Measurements from ENCODE around the gene TUT7. TPM values are rescaled to one million over a fixed set of nuclear protein-coding genes. Genes with fewer than 3 reads are reported as not detected.
A peak's percentile ranks its signal among the peaks of the same experiment; 100 is the strongest.

TUT7 gene
- polyA plus RNA-seq, 1 experiment, result 31.8 TPM

DNA sequence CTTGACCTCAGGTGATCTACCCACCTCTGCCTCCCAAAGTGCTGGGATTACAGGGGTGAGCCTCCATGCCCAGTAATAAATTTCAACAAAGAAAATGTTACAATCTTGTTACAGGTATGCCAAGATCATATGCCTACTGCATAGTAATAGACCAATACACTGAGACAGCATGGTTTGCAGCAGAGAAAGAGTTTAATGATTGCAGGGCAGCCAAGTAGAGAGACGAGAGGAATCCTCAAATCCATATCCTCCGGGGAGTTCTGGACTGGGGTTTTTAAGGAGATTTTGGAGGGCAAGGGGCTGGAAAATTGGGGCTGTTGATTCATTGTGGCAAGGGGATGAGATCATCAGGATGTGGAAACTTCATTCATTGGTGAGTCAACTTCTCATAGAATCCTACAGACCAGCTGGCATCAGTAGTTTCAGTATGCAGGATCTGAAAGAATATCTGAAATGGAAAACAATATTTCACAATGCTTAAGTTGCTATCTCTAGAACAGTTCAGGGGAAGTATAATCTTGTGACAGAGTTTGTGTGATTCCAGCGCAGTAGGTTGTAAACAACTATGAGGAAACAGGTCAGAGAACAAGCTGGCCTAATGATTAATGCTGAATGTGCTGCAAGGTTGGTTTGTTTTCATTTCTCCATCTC lies 14.8 kb upstream of the TUT7 start:
- Histone ChIP-seq H3K4me3 (ENCODE audit: low read depth, low read length) (no peak overlapping the region), H3K27ac (ENCODE audit: low read depth, low read length) (peak overlapping the region; percentile 58), H3K9me3 (ENCODE audit: control insufficient read depth, insufficient read depth, low read length) (peaks cover 22% of the 10 kb centered on the region), H3K27me3 (ENCODE audit: control insufficient read depth, insufficient read depth, low read length) (no peaks in the 10 kb centered on the region)
- TF ChIP-seq, protein P1, sequence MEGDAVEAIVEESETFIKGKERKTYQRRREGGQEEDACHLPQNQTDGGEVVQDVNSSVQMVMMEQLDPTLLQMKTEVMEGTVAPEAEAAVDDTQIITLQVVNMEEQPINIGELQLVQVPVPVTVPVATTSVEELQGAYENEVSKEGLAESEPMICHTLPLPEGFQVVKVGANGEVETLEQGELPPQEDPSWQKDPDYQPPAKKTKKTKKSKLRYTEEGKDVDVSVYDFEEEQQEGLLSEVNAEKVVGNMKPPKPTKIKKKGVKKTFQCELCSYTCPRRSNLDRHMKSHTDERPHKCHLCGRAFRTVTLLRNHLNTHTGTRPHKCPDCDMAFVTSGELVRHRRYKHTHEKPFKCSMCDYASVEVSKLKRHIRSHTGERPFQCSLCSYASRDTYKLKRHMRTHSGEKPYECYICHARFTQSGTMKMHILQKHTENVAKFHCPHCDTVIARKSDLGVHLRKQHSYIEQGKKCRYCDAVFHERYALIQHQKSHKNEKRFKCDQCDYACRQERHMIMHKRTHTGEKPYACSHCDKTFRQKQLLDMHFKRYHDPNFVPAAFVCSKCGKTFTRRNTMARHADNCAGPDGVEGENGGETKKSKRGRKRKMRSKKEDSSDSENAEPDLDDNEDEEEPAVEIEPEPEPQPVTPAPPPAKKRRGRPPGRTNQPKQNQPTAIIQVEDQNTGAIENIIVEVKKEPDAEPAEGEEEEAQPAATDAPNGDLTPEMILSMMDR (IDR thresholded peaks at IDR 0.05; ENCODE audit: low read depth, low read length), result no peak
- CTCF ChIA-PET, result interaction anchor here (1.3 kb wide), 1 partner anchor 47 kb away, joined by 3 read pairs; no protein-coding TSS in a partner anchor
- POLR2A ChIA-PET, result interaction anchor here (1.9 kb wide), 1 partner anchor 37 kb away, joined by 7 read pairs; no protein-coding TSS in a partner anchor
- DNase-seq (ENCODE audit: low read depth, low spot score), result peak; percentile 45

DNA sequence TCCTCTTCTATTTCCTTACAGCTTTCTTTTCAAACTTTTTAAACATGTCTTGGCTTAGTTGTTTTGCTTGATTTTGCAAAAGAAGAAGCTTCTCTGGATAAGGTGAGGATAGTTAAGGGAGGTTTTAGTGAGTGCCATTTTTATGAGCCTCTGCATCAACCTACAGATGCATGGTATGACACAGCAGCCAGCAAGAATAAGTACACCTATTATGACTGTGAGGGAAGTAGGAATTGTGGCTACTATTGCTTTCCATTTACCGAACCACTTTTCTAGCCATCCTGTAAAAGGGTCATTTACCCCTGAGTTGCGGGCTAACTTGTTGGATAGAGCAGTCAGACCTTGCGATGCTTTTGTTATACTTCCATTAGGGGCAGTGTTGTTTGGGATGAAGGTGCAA lies 7.0 kb upstream of the TUT7 start:
- no peaks in the 10 kb centered on the region for H3K27me3 ChIP-seq (ENCODE audit: control insufficient read depth, insufficient read depth, low read length)
- ChIA-PET CTCF (interaction anchor here (1.2 kb wide), 1 partner anchor 53 kb away, joined by 4 read pairs; no protein-coding TSS in a partner anchor), POLR2A (no interaction called here)
- no peak for DNase-seq (ENCODE audit: low read depth, low spot score)
- no peaks in the 10 kb centered on the region for H3K9me3 ChIP-seq (ENCODE audit: control insufficient read depth, insufficient read depth, low read length)
- TF ChIP-seq, protein P1 (IDR thresholded peaks at IDR 0.05; ENCODE audit: low read depth, low read length), result no peak
- no peak overlapping the region for H3K4me3 ChIP-seq (ENCODE audit: low read depth, low read length)
- H3K27ac ChIP-seq (ENCODE audit: low read depth, low read length), result no peak overlapping the region

DNA sequence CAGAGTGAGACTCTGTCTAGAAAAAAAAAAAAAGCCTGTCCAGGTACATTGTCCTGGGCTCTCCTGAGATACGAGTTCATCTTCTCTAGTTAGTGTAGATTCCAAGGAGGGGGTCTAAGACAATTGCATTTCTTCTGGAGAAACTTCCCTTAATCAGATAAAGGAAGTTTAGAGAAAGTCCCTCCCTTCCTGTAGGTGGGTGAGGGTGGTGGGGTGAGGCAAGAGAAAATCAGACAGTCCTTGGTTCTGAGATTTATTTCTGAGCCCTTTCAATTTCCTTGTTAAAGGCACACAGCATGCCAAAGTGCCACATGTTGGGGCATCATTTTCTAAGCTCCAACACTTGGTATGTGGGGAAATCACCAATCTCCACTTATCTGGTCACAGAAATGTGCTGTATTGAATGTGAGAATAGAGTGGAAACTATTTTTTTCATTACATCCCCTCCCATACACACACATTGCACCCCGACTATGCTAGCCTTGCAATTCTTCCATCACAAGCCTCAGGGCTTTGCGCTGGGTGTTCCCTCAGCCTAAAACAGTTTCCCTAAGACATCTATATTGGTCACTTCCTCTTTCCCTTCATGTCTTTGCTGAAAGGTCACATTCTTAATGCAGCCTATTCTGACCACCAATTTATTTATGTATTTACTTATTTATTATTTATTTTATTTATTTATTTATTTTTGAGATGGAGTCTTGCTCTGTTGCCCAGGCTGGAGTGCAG lies 5.1 kb upstream of the TUT7 start:
- POLR2A ChIA-PET, result no interaction called here
- CTCF ChIA-PET, result interaction anchor here (1.5 kb wide), 1 partner anchor 55 kb away, joined by 6 read pairs; no protein-coding TSS in a partner anchor
- DNase-seq (ENCODE audit: low read depth, low spot score), result no peak
- TF ChIP-seq, protein P1 (IDR thresholded peaks at IDR 0.05; ENCODE audit: low read depth, low read length), result no peak
- H3K4me3 ChIP-seq (ENCODE audit: low read depth, low read length), result no peak overlapping the region
- H3K27ac ChIP-seq (ENCODE audit: low read depth, low read length), result no peak overlapping the region
- no peaks in the 10 kb centered on the region for H3K27me3 ChIP-seq (ENCODE audit: control insufficient read depth, insufficient read depth, low read length)
- no peaks in the 10 kb centered on the region; the same call in 1 of the 2 replicates for H3K9me3 ChIP-seq (ENCODE audit: control insufficient read depth, insufficient read depth, low read length)

DNA sequence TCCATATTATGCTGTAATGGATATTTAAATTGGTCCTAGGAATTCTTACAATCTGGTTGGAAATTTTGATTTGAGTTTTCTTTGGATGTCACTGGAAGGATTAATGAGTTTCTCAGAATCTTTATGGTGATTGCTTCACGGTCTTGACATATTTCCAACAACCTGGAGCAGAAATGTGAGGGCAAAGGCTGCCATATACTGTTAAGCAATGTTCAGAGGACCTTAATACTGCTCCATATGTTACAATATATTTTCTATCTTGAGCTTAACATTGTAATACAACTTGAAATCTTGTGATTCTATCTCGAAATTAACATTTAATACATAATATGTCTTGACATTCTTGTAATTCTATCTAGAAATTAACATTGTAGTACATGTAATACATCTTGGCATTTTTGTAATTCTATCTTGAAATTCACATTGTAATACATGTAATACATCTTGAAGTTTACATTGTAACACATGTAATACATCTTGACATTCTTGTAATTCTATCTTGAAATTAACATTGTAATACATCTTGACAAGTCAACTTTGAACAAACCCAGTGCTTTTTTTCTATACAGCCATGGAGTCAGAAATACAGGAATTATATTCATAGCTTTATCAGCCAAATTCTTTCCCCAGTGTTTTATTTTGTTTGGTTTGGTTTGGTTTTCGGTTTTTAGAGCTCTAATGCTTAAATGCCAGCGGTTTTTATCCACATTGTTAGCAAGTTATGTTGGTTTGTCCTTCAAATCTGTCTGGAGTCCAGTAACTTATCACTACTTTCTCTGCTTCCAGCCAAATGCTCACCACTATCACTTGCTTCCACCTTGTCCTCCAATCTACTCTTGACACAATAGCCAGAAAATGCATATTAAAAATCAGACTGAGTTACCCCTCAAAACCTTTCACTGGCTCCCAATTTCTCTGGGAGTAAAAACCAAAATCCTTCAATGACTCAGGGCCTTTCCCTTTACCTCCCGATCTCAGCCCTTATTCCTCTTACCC lies 3.0 kb upstream of the TUT7 start:
- Histone ChIP-seq H3K27me3 (ENCODE audit: control insufficient read depth, insufficient read depth, low read length) (no peaks in the 10 kb centered on the region), H3K27ac (ENCODE audit: low read depth, low read length) (no peak overlapping the region), H3K9me3 (ENCODE audit: control insufficient read depth, insufficient read depth, low read length) (no peaks in the 10 kb centered on the region; the same call in 1 of the 2 replicates), H3K4me3 (ENCODE audit: low read depth, low read length) (no peak overlapping the region)
- ChIA-PET CTCF (interaction anchor here (0.6 to 1.0 kb wide), 2 partner anchors 11 to 57 kb away, joined by 3 read pairs; no protein-coding TSS in a partner anchor), POLR2A (no interaction called here)
- TF ChIP-seq, protein P1 (IDR thresholded peaks at IDR 0.05; ENCODE audit: low read depth, low read length), result no peak
- DNase-seq (ENCODE audit: low read depth, low spot score), result no peak
